Prostate gland (tissue), 2 donors: ENCODE results near the gene P4HTM. TPM values are rescaled to one million over a fixed set of nuclear protein-coding genes. Genes with fewer than 3 reads are reported as not detected.
A peak's percentile ranks its signal among the peaks of the same experiment; 100 is the strongest.

ENCODE experiments used
- DNase-seq: peaks from one replicate; pipeline ENCODE4 v3.0.0-alpha.2; 2019; ENCODE audit warnings: low spot score
- H3K27ac ChIP-seq, 2 donors: fragments of 200-600 bp; sonication (generic); 2 replicates each; pipeline ENCODE4 v1.5.1; 2017 to 2019
- H3K27me3 ChIP-seq: fragments of 200-600 bp; sonication (generic); replicated peaks from 2 replicates; pipeline ENCODE4 v1.5.1; 2019; ENCODE audit not compliant: insufficient read depth
- H3K36me3 ChIP-seq, 2 donors: fragments of 200-600 bp; sonication (generic); 1 replicate in 1 of 2; 2 replicates in 1 of 2; pipeline versions ENCODE4 v1.5.1 to v1.8.1; 2017 to 2019
- H3K4me1 ChIP-seq: fragments of 200-600 bp; sonication (generic); replicated peaks from 2 replicates; pipeline ENCODE4 v1.5.1; 2019
- H3K4me3 ChIP-seq, 2 donors: fragments of 200-600 bp; sonication (generic); 2 replicates each; pipeline ENCODE4 v1.5.1; 2017 to 2019
- H3K9me3 ChIP-seq: fragments of 200-600 bp; sonication (generic); 2 replicates; pipeline ENCODE4 v1.5.1; 2017
- POLR2A ChIP-seq: fragments of 450-650 bp; IDR thresholded peaks from one replicate; pipeline ENCODE4 v1.6.1; 2016; ENCODE audit warnings: antibody characterized with exemption, mild to moderate bottlenecking
- POLR2AphosphoS5 ChIP-seq: sonication (generic); formaldehyde crosslinking; IDR thresholded peaks from one replicate; pipeline ENCODE4 v1.6.1; 2017; ENCODE audit warnings: antibody characterized with exemption
- WGBS: methylation state at CpG from one replicate; pipeline ENCODE4 v1.1.5; 2018; 5-methylcytosine and 5-hydroxymethylcytosine counted together
- intact Hi-C: fragments of 100-400 bp; cut with DNase I; formaldehyde crosslinking; loops from one replicate; pipeline ENCODE4 v1.14.2; 2022
- microRNA counts, 2 donors: library from miRNA; unstranded; fragments of <30 nt; microRNA quantifications; one replicate each; lab custom pipeline; 2016 to 2017
- microRNA-seq: library from miRNA; unstranded; fragments of <30 nt; microRNA quantifications from one replicate; pipeline ENCODE4, GENCODE V29; 2016
- small RNA-seq, 2 donors: library from RNA; depleted of rRNA; stranded (forward); fragments of <200 nt; gene quantifications; one replicate each; pipeline ENCODE3, GENCODE V24; 2016
- total RNA-seq, 2 donors: library from RNA; depleted of rRNA; stranded (reverse); fragments of >200 nt; gene quantifications; one replicate each; pipeline ENCODE4 v1.1.0, GENCODE V29; 2016
- TF ChIP-seq, protein P1 (sequence below), 4 experiments: fragments of 200-600 bp in 2 of 4; fragments of 450-650 bp in 2 of 4; sonication (generic) in 2 of 4; IDR thresholded peaks; 1 replicate in 3 of 4; 2 replicates in 1 of 4; pipeline ENCODE4 v1.5.1; 2016 to 2019; ENCODE audit warnings: antibody characterized with exemption in 4 of 4, mild to moderate bottlenecking in 2 of 4, moderate library complexity in 2 of 4

P4HTM gene
- total RNA-seq, 2 donors from 2014 or later, result 56.0 to 101 TPM

DNA sequence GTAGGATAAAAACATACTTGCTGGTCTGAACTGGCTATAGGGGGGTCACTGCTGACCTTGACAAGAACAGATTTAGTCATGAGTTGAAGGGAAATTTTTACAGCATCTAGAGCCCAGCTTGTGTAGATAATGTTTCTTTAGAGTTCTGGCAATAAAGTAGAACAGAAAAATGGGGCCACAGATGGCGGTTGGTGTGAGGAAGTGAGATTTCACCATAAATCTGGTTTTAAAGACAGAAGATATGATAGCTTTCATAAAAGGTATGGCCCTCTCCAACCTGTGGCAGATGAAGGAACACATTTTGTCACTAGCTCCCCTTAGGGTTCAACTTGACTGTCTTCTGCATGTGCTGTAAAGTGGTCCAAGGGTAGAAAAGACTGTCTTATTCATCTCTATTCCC is 63.5 kb downstream of the P4HTM start:
- WGBS, result 97% methylated on average over 1 of the region's 1 CpG

DNA sequence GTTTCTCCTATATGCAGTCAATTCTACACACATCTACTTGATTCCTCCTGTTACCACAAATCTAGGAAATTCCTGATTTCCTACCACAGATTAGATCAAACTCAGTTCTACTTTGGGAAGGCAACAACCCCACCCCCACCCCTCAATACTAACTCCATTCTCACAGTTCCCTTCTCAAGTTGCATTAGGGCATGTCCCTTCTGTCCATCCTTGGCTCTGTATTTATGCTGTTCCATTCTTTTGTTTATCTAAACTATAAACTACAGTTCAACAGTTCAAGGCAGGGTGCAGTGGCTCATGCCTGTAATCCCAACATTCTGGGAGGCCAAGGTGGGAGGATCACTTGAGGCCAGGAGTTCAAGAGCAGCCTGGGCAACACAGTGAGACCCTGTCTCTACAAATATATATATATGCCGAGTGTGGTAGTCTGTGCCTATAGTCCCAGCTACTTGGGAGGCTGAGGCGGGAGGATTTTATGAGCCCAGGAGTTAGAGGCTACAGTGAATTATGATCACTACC is 64.4 kb downstream of the P4HTM start:
- peaks cover 14 to 19% of the 10 kb centered on the region in 2 donors for H3K36me3 ChIP-seq
- 97% methylated on average over 2 of the region's 2 CpGs for WGBS
- H3K9me3 ChIP-seq, result no peaks in the 10 kb centered on the region
- no peak overlapping the region for H3K4me3 ChIP-seq
- H3K4me1 ChIP-seq, result no peaks in the 10 kb centered on the region
- H3K27ac ChIP-seq, result no peak overlapping the region
- no peak for DNase-seq
- intact Hi-C loops, result no loop called here
- TF ChIP-seq, protein P1, sequence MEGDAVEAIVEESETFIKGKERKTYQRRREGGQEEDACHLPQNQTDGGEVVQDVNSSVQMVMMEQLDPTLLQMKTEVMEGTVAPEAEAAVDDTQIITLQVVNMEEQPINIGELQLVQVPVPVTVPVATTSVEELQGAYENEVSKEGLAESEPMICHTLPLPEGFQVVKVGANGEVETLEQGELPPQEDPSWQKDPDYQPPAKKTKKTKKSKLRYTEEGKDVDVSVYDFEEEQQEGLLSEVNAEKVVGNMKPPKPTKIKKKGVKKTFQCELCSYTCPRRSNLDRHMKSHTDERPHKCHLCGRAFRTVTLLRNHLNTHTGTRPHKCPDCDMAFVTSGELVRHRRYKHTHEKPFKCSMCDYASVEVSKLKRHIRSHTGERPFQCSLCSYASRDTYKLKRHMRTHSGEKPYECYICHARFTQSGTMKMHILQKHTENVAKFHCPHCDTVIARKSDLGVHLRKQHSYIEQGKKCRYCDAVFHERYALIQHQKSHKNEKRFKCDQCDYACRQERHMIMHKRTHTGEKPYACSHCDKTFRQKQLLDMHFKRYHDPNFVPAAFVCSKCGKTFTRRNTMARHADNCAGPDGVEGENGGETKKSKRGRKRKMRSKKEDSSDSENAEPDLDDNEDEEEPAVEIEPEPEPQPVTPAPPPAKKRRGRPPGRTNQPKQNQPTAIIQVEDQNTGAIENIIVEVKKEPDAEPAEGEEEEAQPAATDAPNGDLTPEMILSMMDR (IDR thresholded peaks at IDR 0.05), result no peak
- TF ChIP-seq POLR2AphosphoS5 (no peak), POLR2A (no peak)
- H3K27me3 ChIP-seq, result no peaks in the 10 kb centered on the region

More for the DNA sequence above, 63.5 kb downstream of the P4HTM start:
- intact Hi-C loops, result no loop called here
- Histone ChIP-seq H3K4me3 (no peak overlapping the region), H3K27ac (no peak overlapping the region), H3K27me3 (no peaks in the 10 kb centered on the region), H3K4me1 (no peaks in the 10 kb centered on the region), H3K9me3 (no peaks in the 10 kb centered on the region), H3K36me3 (peaks cover 14 to 19% of the 10 kb centered on the region in 2 donors)
- DNase-seq, result no peak
- TF ChIP-seq POLR2A (no peak), POLR2AphosphoS5 (no peak)
- TF ChIP-seq, protein P1 (IDR thresholded peaks at IDR 0.05), result no peak

MicroRNA genes within 50 kb of the gene (microRNA counts, 767-probe panel; counts per million panel counts)
- 5,598 to 6,167 counts per million in 2 donors for microRNA hsa-miR-191-5p (lab: Ali Mortazavi, UCI)
- microRNA hsa-miR-425-5p (lab: Ali Mortazavi, UCI), result 0 to 431 counts per million in 2 donors

Small RNAs within 50 kb of the gene (microRNA-seq; reads per million reads assigned to microRNA genes)
- gene MIR191, result 13,139 reads per million, percentile 96 among the genes with 10 or more reads in this experiment
- 963 reads per million, percentile 88 among the genes with 10 or more reads in this experiment for gene MIR425

Small RNAs within 50 kb of the gene (small RNA-seq; reads per million reads assigned to genes)
- gene MIR191 (4,786 to 7,751 reads per million in 2 donors), gene MIR425 (19.9 to 41.1 reads per million in 2 donors)

Other genes with a start within 250 kb of the P4HTM start
- gene PRKAR2A, start 142.4 kb upstream of the P4HTM start, total RNA-seq, result 10 to 100 TPM; 33.7 to 35.3 TPM
- gene SLC25A20, start 91.4 kb upstream of the P4HTM start, total RNA-seq, result 10 to 100 TPM; 12.2 to 14.8 TPM
- gene ARIH2, start 71.4 kb upstream of the P4HTM start, total RNA-seq, result 100 to 1,000 TPM in 1 of 2 donors, 10 to 100 TPM in 1; 70.9 to 125 TPM
- 100 to 1,000 TPM; 128 to 223 TPM for gene WDR6, start 17.1 kb downstream of the P4HTM start, total RNA-seq
- 10 to 100 TPM; 50.2 to 60.3 TPM for gene DALRD3, start 28.3 kb downstream of the P4HTM start, total RNA-seq
- gene NDUFAF3, start 31.9 kb downstream of the P4HTM start, total RNA-seq, result 100 to 1,000 TPM; 168 to 183 TPM
- gene IMPDH2, start 39.2 kb downstream of the P4HTM start, total RNA-seq, result 100 to 1,000 TPM; 110 to 186 TPM
- gene QRICH1, start 103.8 kb downstream of the P4HTM start, total RNA-seq, result 100 to 1,000 TPM in 1 of 2 donors, 10 to 100 TPM in 1; 60.1 to 132 TPM
- gene QARS1, start 114.5 kb downstream of the P4HTM start, total RNA-seq, result 100 to 1,000 TPM; 254 to 315 TPM
- gene USP19, start 130.6 kb downstream of the P4HTM start, total RNA-seq, result 10 to 100 TPM; 62.7 to 98.2 TPM
- 100 to 1,000 TPM; 432 to 667 TPM for gene LAMB2, start 142.8 kb downstream of the P4HTM start, total RNA-seq
- 10 to 100 TPM; 44.2 to 47.0 TPM for gene CCDC71, start 176.1 kb downstream of the P4HTM start, total RNA-seq
- 10 to 100 TPM; 41.1 to 77.4 TPM for gene KLHDC8B, start 181.4 kb downstream of the P4HTM start, total RNA-seq